ENCODE data around the gene EXOC3. TPM values are rescaled to one million over a fixed set of nuclear protein-coding genes. Genes with fewer than 3 reads are reported as not detected.

Gene EXOC3
- total and polyA plus RNA-seq, 10 of the 15 experiments (the other 5 are each of a cell fraction or from before 2014, with no cell fraction given) = 1.6 to 53.0 (median 27.9) TPM

- intact Hi-C loops (cut with micrococcal nuclease; ENCODE audit: unreplicated experiment) = no loop called here
- ChIA-PET POLR2A (interaction anchor here (1.2 kb wide), 1 partner anchor 17 kb away, joined by 3 read pairs; no protein-coding TSS in a partner anchor), SMC1A (ENCODE audit: uncharacterized antibody, unreplicated experiment) (no interaction called here), CTCF (no interaction called here), RAD21 (ENCODE audit: unreplicated experiment) (interaction anchor here (0.6 to 1.0 kb wide), 2 partner anchors 16 to 79 kb away, joined by 3 read pairs; no protein-coding TSS in a partner anchor)
- TF ChIP-seq RAD51 (IDR thresholded peaks at IDR 0.05) (no peak), SIX5 (IDR thresholded peaks at IDR 0.05; ENCODE audit: low read depth, low read length, severe bottlenecking) (no peak), IKZF1 (conservative IDR thresholded peaks at IDR 0.05) (no peak), USF1 (IDR thresholded peaks at IDR 0.05; ENCODE audit: borderline replicate concordance, extremely low read length, insufficient read depth, low read depth, low read length) (no peak), CBX5 (IDR thresholded peaks at IDR 0.05; ENCODE audit: low read depth) (no peak)
- Histone ChIP-seq H4K20me1 (ENCODE audit: control insufficient read depth, insufficient read depth) (no peaks in the 10 kb centered on the region), H3K27ac (ENCODE audit: control insufficient read depth, insufficient read depth) (no peak overlapping the region), H3K4me1 (ENCODE audit: control insufficient read depth, insufficient read depth, low read length) (peaks cover 47% of the 10 kb centered on the region), H3K4me2 (ENCODE audit: control insufficient read depth, insufficient read depth) (no peak overlapping the region), H2AFZ (ENCODE audit: control insufficient read depth, low read depth, low read length) (no peak overlapping the region), H3K27me3 (replicated peaks in 1 of 2; ENCODE audit: control insufficient read depth in 2 of 2, insufficient read depth in 2 of 2, low read length in 1 of 2) (no peaks in the 10 kb centered on the region), H3K36me3 (ENCODE audit: control insufficient read depth in 2 of 2, insufficient read depth in 2 of 2, low read length in 1 of 2) (peaks cover 0 to 11% of the 10 kb centered on the region in 2 experiments; a peak in 2 of 4 replicates), H3K9me3 (replicated peaks; ENCODE audit: control insufficient read depth, insufficient read depth, low read length) (no peaks in the 10 kb centered on the region), H3K4me3 (no peak overlapping the region), H3K9ac (ENCODE audit: control insufficient read depth, insufficient read depth, low read length) (no peak overlapping the region), H3K79me2 (ENCODE audit: control insufficient read depth, insufficient read depth, low read length) (peaks cover 11% of the 10 kb centered on the region)
- WGBS (ENCODE audit: insufficient coverage, insufficient replicate concordance, low lambda C conversion rate, missing lambda C conversion rate) = 97% methylated on average over 17 of the region's 17 CpGs
- no peak for DNase-seq (ENCODE audit: low read depth, low spot score)
- ATAC-seq = no peak
- FAIRE-seq = no peak
- in situ Hi-C loops (cut with MboI) = no loop called here
- BruUV-seq (replicated peaks) = no TSS peak
Observed at GRCh38 chr5:395921-396530, 47.0 kb upstream of the EXOC3 start.

GRCh38 chr5:396531-396961, 46.4 kb upstream of the EXOC3 start:
- DNase-seq (ENCODE audit: low read depth, low spot score) (no peak), FAIRE-seq (no peak), ATAC-seq (no peak)
- Histone ChIP-seq H3K79me2 (ENCODE audit: control insufficient read depth, insufficient read depth, low read length) (peaks cover 11% of the 10 kb centered on the region), H3K27me3 (replicated peaks in 1 of 2; ENCODE audit: control insufficient read depth in 2 of 2, insufficient read depth in 2 of 2, low read length in 1 of 2) (no peaks in the 10 kb centered on the region), H3K9me3 (replicated peaks; ENCODE audit: control insufficient read depth, insufficient read depth, low read length) (no peaks in the 10 kb centered on the region; the same call in 2 of the 3 replicates), H4K20me1 (ENCODE audit: control insufficient read depth, insufficient read depth) (no peaks in the 10 kb centered on the region), H3K36me3 (ENCODE audit: control insufficient read depth in 2 of 2, insufficient read depth in 2 of 2, low read length in 1 of 2) (peaks cover 0 to 16% of the 10 kb centered on the region in 2 experiments; a peak in 2 of 4 replicates), H3K9ac (ENCODE audit: control insufficient read depth, insufficient read depth, low read length) (no peak overlapping the region), H3K4me2 (ENCODE audit: control insufficient read depth, insufficient read depth) (no peak overlapping the region), H3K4me1 (ENCODE audit: control insufficient read depth, insufficient read depth, low read length) (peaks cover 51% of the 10 kb centered on the region), H3K27ac (ENCODE audit: control insufficient read depth, insufficient read depth) (no peak overlapping the region), H2AFZ (ENCODE audit: control insufficient read depth, low read depth, low read length) (no peak overlapping the region), H3K4me3 (no peak overlapping the region)
- ChIA-PET CTCF (interaction anchor here (1.5 kb wide), 1 partner anchor 28 kb away, joined by 3 read pairs; no protein-coding TSS in a partner anchor), RAD21 (ENCODE audit: unreplicated experiment) (no interaction called here), SMC1A (ENCODE audit: uncharacterized antibody, unreplicated experiment) (no interaction called here), POLR2A (no interaction called here)
- no TSS peak for BruUV-seq (replicated peaks)
- 95% methylated on average over 11 of the region's 13 CpGs for WGBS (ENCODE audit: insufficient coverage, insufficient replicate concordance, low lambda C conversion rate, missing lambda C conversion rate)
- intact Hi-C loops (cut with micrococcal nuclease; ENCODE audit: unreplicated experiment) = no loop called here
- in situ Hi-C loops (cut with MboI) = no loop called here
- TF ChIP-seq ZBTB33 (IDR thresholded peaks at IDR 0.05) (no peak), TCF3 (IDR thresholded peaks at IDR 0.05; ENCODE audit: borderline replicate concordance, insufficient read depth, low read depth, low read length) (no peak), HSF1 (IDR thresholded peaks at IDR 0.05; ENCODE audit: low read depth, low read length) (no peak)
